ENCODE results near the gene TAF8. TPM values are rescaled to one million over a fixed set of nuclear protein-coding genes. Genes with fewer than 3 reads are reported as not detected.
"Not testable (repeated sequence)": the region's sequence is repeated elsewhere in the genome, so short reads cannot be mapped to it uniquely, and the experiment has no call there.

Gene TAF8, protein sequence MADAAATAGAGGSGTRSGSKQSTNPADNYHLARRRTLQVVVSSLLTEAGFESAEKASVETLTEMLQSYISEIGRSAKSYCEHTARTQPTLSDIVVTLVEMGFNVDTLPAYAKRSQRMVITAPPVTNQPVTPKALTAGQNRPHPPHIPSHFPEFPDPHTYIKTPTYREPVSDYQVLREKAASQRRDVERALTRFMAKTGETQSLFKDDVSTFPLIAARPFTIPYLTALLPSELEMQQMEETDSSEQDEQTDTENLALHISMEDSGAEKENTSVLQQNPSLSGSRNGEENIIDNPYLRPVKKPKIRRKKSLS
- 10 to 100 TPM; 40.0 to 42.3 TPM for total RNA-seq

DNA sequence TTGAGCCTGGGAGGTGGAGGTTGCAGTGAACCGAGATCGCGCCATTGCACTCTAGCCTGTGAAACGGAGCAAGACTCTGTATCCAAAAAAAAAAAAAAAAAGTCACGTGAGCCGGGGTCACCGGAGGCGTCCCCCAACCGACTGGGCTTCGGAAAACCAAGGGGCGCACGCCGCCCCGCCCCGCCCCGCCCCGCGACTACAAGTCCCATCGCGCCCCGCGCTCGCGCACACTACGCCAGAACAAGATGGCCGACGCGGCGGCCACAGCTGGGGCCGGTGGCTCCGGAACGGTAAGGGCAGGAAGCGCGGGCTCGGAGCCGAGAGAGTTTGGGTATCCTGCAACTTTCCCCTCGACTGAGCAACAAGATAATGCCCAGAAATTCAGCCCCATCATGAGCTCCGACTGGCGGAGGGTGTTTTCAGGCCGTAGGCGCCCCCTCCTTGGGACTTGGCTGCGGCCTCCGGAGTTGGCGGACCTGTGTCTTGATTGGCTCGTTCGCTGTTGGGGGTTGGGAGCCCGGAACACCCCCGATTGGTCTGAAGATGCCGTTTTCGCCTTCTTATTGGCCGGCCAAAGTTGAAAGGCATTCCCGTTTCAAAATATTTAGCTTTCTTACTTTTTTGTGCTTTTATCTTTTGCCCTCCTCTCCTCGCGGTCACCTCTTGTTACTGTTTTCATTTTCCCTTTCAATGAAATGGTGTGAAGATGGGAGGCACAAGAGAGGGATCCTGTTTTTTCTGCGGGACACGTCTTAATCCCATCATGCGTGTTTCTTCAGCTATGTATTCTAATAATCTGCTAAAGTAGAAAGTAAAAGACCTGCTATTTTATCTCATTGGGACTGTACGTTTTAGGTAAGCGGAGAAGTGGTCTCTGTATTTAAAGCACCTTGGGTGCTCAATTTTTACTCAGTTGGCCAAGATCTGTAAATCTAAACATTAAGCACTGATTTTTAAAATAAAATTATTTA, at the start of gene TAF8:
TAF8 (plus strand) TSS at position 228 of the 971 bp plus-strand sequence; CDS start at position 246, 18 bp downstream.
- TF ChIP-seq, protein P1, sequence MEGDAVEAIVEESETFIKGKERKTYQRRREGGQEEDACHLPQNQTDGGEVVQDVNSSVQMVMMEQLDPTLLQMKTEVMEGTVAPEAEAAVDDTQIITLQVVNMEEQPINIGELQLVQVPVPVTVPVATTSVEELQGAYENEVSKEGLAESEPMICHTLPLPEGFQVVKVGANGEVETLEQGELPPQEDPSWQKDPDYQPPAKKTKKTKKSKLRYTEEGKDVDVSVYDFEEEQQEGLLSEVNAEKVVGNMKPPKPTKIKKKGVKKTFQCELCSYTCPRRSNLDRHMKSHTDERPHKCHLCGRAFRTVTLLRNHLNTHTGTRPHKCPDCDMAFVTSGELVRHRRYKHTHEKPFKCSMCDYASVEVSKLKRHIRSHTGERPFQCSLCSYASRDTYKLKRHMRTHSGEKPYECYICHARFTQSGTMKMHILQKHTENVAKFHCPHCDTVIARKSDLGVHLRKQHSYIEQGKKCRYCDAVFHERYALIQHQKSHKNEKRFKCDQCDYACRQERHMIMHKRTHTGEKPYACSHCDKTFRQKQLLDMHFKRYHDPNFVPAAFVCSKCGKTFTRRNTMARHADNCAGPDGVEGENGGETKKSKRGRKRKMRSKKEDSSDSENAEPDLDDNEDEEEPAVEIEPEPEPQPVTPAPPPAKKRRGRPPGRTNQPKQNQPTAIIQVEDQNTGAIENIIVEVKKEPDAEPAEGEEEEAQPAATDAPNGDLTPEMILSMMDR (IDR thresholded peaks at IDR 0.05): no peak
- Mint-ChIP-seq H3K36me3 (ENCODE audit: low read depth) (peaks cover 21% of the 10 kb centered on the region), H3K27ac (peak within 1 kb of the TSS; percentile 98), H3K27me3 (no peaks in the 10 kb centered on the region), H3K9me3 (no peaks in the 10 kb centered on the region), H3K4me1 (ENCODE audit: low read depth) (peaks cover 64% of the 10 kb centered on the region), H3K4me3 (peak within 1 kb of the TSS; percentile 93)
- intact Hi-C loops (cut with micrococcal nuclease): no loop called here
- ChIA-PET CTCF (interaction anchor here (0.7 to 15.2 kb wide), 12 partner anchors 10 to 265 kb away, joined by 3 to 392 read pairs (median 4); partner anchors contain the start of genes BYSL, CCND3, FRS3 and MED20), POLR2A (interaction anchor here (0.8 to 15.4 kb wide), 15 partner anchors 9 to 264 kb away, joined by 3 to 358 read pairs (median 4); partner anchors contain the start of genes CCND3, MED20, TOMM6 and USP49)
- ATAC-seq (peak; percentile 72), DNase-seq (peak; percentile 95)

GRCh38 chr6:42001506-42001905, 48.8 kb upstream of the TAF8 start:
- TF ChIP-seq, protein P1 (IDR thresholded peaks at IDR 0.05): no peak
- ChIA-PET POLR2A (interaction anchor here (1.1 to 1.5 kb wide), 2 partner anchors 8 to 16 kb away, joined by 3 read pairs; no protein-coding TSS in a partner anchor), CTCF (interaction anchor here (1.2 to 1.4 kb wide), 3 partner anchors 10 to 43 kb away, joined by 3 to 5 read pairs (median 4); no protein-coding TSS in a partner anchor)
- H3K27ac Mint-ChIP-seq: peak overlapping the region; percentile 91
- peaks cover 30% of the 10 kb centered on the region for H3K36me3 Mint-ChIP-seq (ENCODE audit: low read depth)
- H3K27me3 Mint-ChIP-seq: no peaks in the 10 kb centered on the region
- peaks cover 3% of the 10 kb centered on the region for H3K9me3 Mint-ChIP-seq
- H3K4me1 Mint-ChIP-seq (ENCODE audit: low read depth): peaks cover 44% of the 10 kb centered on the region
- no peak for DNase-seq
- H3K4me3 Mint-ChIP-seq: no peak overlapping the region
- intact Hi-C loops (cut with micrococcal nuclease): no loop called here
- peak; percentile 43 for ATAC-seq

- CTCF ChIA-PET: interaction anchor here (2.7 kb wide), 1 partner anchor 41 kb away, joined by 7 read pairs; no protein-coding TSS in a partner anchor
- Mint-ChIP-seq H3K4me1 (ENCODE audit: low read depth) (peaks cover 51% of the 10 kb centered on the region), H3K27ac (peak overlapping the region; percentile 83), H3K36me3 (ENCODE audit: low read depth) (peaks cover 23% of the 10 kb centered on the region)
- H3K27me3 Mint-ChIP-seq; DNase-seq; H3K4me3 Mint-ChIP-seq; ATAC-seq; intact Hi-C loops (cut with micrococcal nuclease); H3K9me3 Mint-ChIP-seq: not testable (repeated sequence)
- POLR2A ChIA-PET: interaction anchor here (1.4 kb wide), 2 partner anchors 13 to 66 kb away, joined by 3 to 4 read pairs; no protein-coding TSS in a partner anchor
Observed at GRCh38 chr6:42003658-42004057, 46.7 kb upstream of the TAF8 start.

DNA sequence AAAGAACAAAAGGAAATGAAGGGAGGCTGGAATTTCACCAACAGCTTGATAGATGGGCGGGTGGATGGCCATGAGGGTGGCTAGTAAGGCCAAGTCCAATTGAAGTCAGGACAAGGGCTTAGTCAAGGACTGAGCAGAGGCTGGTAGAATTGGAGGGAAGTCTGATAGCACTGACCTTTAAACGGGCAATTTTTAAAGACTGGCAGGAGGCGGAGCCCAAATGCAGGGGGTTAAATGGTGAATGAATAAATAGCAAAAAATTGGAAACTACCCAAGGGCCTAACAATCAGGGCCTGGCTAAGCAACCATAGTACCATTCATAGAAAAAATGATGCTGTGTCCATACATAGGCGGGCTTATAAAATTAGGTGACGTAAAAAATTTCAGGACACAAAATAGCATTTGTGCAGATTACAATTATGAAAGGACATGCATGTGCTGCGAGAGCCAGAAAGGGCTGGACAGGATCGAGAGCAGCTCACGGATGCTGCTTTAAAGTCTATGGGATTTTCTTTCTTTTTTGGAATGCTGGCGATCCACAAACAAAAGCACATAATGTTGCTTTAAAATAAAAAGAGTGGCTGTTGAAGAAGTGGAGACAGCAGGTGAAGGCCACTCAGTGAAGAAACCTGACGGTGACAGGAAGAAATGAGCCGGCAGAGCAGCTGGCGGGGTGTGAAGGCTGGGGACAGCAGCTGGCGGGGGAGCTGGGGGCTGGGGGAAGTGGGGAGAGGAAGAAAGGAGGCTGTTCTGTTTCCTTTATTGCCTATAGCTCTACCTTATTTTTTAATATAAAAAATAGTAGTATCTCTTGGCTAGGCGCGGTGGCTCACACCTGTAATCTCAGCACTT, 42.8 kb upstream of the TAF8 start:
- H3K9me3 Mint-ChIP-seq: no peaks in the 10 kb centered on the region
- peak; percentile 47 for ATAC-seq
- ChIA-PET POLR2A (interaction anchor here (0.9 to 2.3 kb wide), 7 partner anchors 9 to 69 kb away, joined by 3 to 10 read pairs (median 4); partner anchors contain the start of gene CCND3), CTCF (interaction anchor here (0.9 to 1.9 kb wide), 8 partner anchors 10 to 86 kb away, joined by 3 to 11 read pairs (median 5); partner anchors contain the start of genes BYSL and MED20)
- peak; percentile 84 for DNase-seq
- peak overlapping the region; percentile 94 for H3K27ac Mint-ChIP-seq
- H3K4me1 Mint-ChIP-seq (ENCODE audit: low read depth): peaks cover 68% of the 10 kb centered on the region
- H3K4me3 Mint-ChIP-seq: peak overlapping the region; percentile 72
- TF ChIP-seq, protein P1 (IDR thresholded peaks at IDR 0.05): no peak
- peaks cover 18% of the 10 kb centered on the region for H3K36me3 Mint-ChIP-seq (ENCODE audit: low read depth)
- H3K27me3 Mint-ChIP-seq: no peaks in the 10 kb centered on the region
- intact Hi-C loops (cut with micrococcal nuclease): no loop called here

- ChIA-PET POLR2A (interaction anchor here (0.9 to 2.3 kb wide), 7 partner anchors 20 to 70 kb away, joined by 3 to 10 read pairs (median 4); partner anchors contain the start of gene CCND3), CTCF (interaction anchor here (0.9 to 1.9 kb wide), 9 partner anchors 9 to 87 kb away, joined by 3 to 11 read pairs (median 4); partner anchors contain the start of genes BYSL and MED20)
- H3K27me3 Mint-ChIP-seq; H3K9me3 Mint-ChIP-seq; intact Hi-C loops (cut with micrococcal nuclease); DNase-seq; ATAC-seq: not testable (repeated sequence)
- Mint-ChIP-seq H3K4me1 (ENCODE audit: low read depth) (peaks cover 74% of the 10 kb centered on the region), H3K27ac (peak overlapping the region; percentile 94), H3K36me3 (ENCODE audit: low read depth) (peaks cover 19% of the 10 kb centered on the region), H3K4me3 (peak overlapping the region; percentile 72)
Observed at GRCh38 chr6:42008138-42008528, 42.2 kb upstream of the TAF8 start.

Data from activated CD8-positive, alpha-beta T cell treated with anti-CD3 and anti-CD28 coated beads for 36 hours (primary cell).